ENCODE results near the gene AXIN1. TPM values are rescaled to one million over a fixed set of nuclear protein-coding genes. Genes with fewer than 3 reads are reported as not detected.
A peak's percentile ranks its signal among the peaks of the same experiment; 100 is the strongest.

Gene AXIN1
- total RNA-seq, 1 donor from 2014 or later, result 28.9 TPM

DNA sequence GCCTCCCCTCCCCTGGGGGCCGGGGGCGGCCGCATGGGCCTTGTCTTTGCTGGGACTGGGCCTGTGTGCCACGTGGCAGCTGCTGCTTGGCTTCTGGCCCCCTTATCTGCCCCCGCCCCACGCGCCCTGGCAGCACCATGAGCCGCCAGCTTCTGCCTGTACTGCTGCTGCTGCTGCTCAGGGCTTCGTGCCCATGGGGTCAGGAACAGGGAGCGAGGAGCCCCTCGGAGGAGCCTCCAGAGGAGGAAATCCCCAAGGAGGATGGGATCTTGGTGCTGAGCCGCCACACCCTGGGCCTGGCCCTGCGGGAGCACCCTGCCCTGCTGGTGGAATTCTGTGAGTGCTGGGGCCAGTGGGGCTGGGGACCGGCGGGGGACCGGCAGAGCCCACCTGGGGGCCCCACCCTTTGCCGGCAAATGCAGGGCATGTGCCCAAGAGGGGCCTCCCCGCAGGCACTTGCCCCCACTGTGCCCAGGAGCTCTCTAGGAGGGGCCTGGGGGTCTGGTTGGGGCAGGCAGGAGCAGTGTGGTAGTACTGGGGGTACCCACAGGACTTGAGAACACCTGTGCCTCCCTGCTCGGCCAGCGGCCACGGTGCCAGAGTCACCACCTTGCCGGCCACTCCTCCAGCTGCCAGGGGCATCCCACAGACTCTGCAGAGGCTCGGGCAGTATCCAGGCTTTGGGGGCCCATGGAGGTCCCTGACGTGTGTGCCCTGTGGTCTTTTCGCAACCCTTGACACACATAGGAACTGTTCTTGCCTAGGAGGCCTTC is 69.3 kb downstream of the AXIN1 start, which contains the start of gene PDIA2:
TSS of gene PDIA2 (plus strand) at position 132 of the 773 bp plus-strand sequence. CDS start at position 138, 6 bp downstream.
- DNase-seq, result no peak

DNA sequence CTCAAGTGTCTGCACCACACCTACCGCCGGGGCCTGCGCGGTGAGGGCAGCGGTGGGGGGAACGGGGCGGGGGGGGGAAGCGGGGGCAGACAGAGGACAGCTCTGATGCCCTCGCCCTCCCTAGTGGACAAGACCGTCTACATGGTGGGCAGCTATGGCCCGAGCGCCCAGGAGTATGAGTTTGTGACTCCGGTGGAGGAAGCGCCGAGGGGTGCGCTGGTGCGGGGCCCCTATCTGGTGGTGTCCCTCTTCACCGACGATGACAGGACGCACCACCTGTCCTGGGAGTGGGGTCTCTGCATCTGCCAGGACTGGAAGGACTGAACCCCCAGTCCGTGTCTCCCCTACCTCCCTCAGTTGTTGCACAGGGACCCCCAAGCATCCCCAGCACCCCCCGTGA is 70.0 kb downstream of the AXIN1 start:
- H3K27me3 ChIP-seq, result peaks cover 27% of the 10 kb centered on the region
- H3K4me1 ChIP-seq, result peaks cover 9% of the 10 kb centered on the region
- H3K4me3 ChIP-seq, result no peak overlapping the region
- ATAC-seq, result no peak
- intact Hi-C loops (cut with DNase I), result no loop called here
- no peak for DNase-seq
- no peak overlapping the region for H3K27ac ChIP-seq
- no peaks in the 10 kb centered on the region for H3K9me3 ChIP-seq
- TF ChIP-seq, protein P1, sequence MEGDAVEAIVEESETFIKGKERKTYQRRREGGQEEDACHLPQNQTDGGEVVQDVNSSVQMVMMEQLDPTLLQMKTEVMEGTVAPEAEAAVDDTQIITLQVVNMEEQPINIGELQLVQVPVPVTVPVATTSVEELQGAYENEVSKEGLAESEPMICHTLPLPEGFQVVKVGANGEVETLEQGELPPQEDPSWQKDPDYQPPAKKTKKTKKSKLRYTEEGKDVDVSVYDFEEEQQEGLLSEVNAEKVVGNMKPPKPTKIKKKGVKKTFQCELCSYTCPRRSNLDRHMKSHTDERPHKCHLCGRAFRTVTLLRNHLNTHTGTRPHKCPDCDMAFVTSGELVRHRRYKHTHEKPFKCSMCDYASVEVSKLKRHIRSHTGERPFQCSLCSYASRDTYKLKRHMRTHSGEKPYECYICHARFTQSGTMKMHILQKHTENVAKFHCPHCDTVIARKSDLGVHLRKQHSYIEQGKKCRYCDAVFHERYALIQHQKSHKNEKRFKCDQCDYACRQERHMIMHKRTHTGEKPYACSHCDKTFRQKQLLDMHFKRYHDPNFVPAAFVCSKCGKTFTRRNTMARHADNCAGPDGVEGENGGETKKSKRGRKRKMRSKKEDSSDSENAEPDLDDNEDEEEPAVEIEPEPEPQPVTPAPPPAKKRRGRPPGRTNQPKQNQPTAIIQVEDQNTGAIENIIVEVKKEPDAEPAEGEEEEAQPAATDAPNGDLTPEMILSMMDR (IDR thresholded peaks at IDR 0.05), result no peak
- H3K36me3 ChIP-seq, result peaks cover 6% of the 10 kb centered on the region

More for the DNA sequence above, 69.3 kb downstream of the AXIN1 start, which contains the start of gene PDIA2:
- no peaks in the 10 kb centered on the region for H3K9me3 ChIP-seq
- no peak within 1 kb of the TSS for H3K4me3 ChIP-seq
- intact Hi-C loops (cut with DNase I), result no loop called here
- ATAC-seq, result no peak
- peaks cover 9% of the 10 kb centered on the region for H3K4me1 ChIP-seq
- H3K36me3 ChIP-seq, result peaks cover 14% of the 10 kb centered on the region
- H3K27me3 ChIP-seq, result peaks cover 27% of the 10 kb centered on the region
- TF ChIP-seq, protein P1 (IDR thresholded peaks at IDR 0.05), result no peak
- H3K27ac ChIP-seq, result no peak within 1 kb of the TSS

DNA sequence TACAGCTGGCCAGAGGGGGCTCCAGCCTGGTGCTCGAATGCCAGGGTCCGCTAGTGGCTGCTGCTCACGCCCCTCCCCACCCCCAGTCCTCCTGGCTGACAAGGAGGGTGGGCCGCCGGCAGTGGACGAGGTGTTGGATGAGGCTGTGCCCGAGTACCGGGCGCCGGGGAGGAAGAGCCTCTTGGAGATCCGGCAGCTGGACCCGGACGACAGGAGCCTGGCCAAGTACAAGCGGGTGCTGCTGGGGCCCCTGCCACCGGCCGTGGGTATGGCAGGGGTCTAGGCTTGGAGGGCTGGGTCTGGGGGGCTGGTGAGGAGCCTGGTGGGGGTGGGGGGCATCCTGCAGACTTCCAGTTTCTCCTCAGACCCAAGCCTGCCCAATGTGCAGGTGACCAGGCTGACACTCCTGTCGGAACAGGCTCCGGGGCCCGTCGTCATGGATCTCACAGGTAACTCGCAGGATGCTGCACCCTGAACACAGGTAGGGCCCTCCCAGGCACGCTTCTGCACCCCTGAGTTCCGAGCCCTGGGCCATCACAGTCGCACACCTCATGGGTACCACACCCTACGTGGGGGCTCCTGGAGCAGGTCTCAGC is 70.8 kb downstream of the AXIN1 start:
- intact Hi-C loops (cut with DNase I), result no loop called here
- peaks cover 27% of the 10 kb centered on the region for H3K27me3 ChIP-seq
- H3K9me3 ChIP-seq, result no peaks in the 10 kb centered on the region
- H3K4me1 ChIP-seq, result peaks cover 9% of the 10 kb centered on the region
- no peak overlapping the region for H3K4me3 ChIP-seq
- no peak for ATAC-seq
- no peaks in the 10 kb centered on the region for H3K36me3 ChIP-seq
- DNase-seq, result no peak
- TF ChIP-seq, protein P1 (IDR thresholded peaks at IDR 0.05), result no peak
- no peak overlapping the region for H3K27ac ChIP-seq

DNA sequence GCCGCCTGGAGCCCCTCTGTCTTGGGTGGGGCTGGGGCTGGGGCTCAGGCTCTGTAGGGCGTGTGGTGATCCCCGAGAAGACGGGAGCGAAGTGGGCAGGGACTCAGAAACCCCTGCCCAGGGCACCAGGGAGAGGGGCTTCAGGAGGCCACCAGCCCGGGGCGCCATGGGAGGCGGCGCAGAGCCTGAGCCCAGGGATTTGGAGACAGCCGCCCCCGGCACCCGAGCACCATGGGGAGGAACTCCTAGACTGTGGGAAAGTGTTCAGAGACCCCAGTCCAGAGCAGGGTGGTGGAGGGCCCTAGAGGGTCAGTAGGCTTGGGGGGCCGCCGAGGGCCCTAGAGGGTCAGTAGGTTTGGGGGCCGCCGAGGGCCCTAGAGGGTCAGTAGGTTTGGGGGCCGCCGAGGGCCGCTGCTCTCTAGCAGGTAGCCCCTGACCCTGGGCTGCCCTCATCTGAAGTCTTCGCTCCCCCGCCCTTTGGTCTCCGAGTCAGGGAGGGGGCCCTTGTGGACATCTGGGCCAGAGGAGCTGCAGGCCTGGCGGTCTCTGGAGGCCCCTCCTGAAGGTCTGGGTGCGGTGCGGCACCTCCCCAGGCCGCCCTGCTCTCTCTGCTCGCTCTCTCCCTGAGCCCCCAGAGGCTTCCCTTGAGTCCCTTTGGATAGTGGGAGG is 71.4 kb downstream of the AXIN1 start:
- Histone ChIP-seq H3K27ac (no peak overlapping the region), H3K4me3 (peak overlapping the region; percentile 16), H3K36me3 (no peaks in the 10 kb centered on the region), H3K4me1 (peaks cover 9% of the 10 kb centered on the region), H3K27me3 (peaks cover 27% of the 10 kb centered on the region), H3K9me3 (no peaks in the 10 kb centered on the region)
- DNase-seq (no peak), ATAC-seq (no peak)
- intact Hi-C loops (cut with DNase I), result no loop called here
- TF ChIP-seq, protein P1 (IDR thresholded peaks at IDR 0.05), result no peak

DNA sequence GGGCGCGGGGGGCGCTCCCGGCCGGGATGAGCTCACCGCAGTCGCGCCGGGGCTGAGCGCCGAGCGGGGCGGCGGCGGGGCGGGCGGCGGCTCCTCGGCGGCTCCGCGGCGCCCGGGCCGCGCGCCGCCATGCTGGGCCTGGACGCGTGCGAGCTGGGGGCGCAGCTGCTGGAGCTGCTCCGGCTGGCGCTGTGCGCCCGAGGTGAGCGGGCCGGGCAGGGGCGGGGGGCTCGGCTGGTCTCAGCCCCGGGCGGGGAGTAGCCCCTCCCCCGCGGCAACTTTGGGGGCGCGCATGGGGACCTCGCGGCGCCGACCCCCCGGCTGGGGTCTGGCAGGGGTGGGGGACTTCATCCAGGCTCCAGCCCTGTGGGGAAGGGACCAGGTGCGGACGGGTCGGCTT is 72.0 kb downstream of the AXIN1 start, which contains the start of gene ARHGDIG:
TSS of gene ARHGDIG (plus strand) at position 40 of the 400 bp plus-strand sequence. CDS start at position 130, 90 bp downstream.
- intact Hi-C loops (cut with DNase I), result no loop called here
- DNase-seq (no peak), ATAC-seq (no peak)
- Histone ChIP-seq H3K27me3 (peaks cover 27% of the 10 kb centered on the region), H3K4me1 (peaks cover 9% of the 10 kb centered on the region), H3K36me3 (no peaks in the 10 kb centered on the region), H3K9me3 (no peaks in the 10 kb centered on the region), H3K27ac (no peak within 1 kb of the TSS), H3K4me3 (peak within 1 kb of the TSS; percentile 16)
- TF ChIP-seq, protein P1 (IDR thresholded peaks at IDR 0.05), result no peak

All from upper lobe of right lung (tissue), 1 donor.